GM12801 (cell line): ENCODE results near the gene ATG4D.

ENCODE experiments used
- CTCF ChIP-seq: IDR thresholded peaks from one replicate; pipeline ENCODE4 v1.5.1; 2011; ENCODE audit warnings: control low read depth; ENCODE audit not compliant: insufficient read length; ENCODE audit errors: extremely low read depth

Gene ATG4D

GRCh38 chr19:10543420-10544241, at the start of gene ATG4D:
Gene ATG4D (plus strand): TSS chr19:10543904. CDS start chr19:10544091, 187 bp downstream.
- TF ChIP-seq CTCF = no peak

GRCh38 chr19:10497371-10497770, 46.3 kb upstream of the ATG4D start:
- no peak for TF ChIP-seq CTCF

- TF ChIP-seq CTCF = no peak
Measured at GRCh38 chr19:10499550-10500246, 44.0 kb upstream of the ATG4D start.

- no peak for TF ChIP-seq CTCF
Measured at GRCh38 chr19:10500247-10500592, 43.5 kb upstream of the ATG4D start.

- no peak for TF ChIP-seq CTCF
Measured at GRCh38 chr19:10501971-10502523, 41.7 kb upstream of the ATG4D start.

- TF ChIP-seq CTCF = no peak
Measured at GRCh38 chr19:10502524-10503001, 41.1 kb upstream of the ATG4D start.

GRCh38 chr19:10503002-10503789, 40.5 kb upstream of the ATG4D start, which contains the start of gene KEAP1:
Gene KEAP1 (minus strand): TSS chr19:10503356. CDS start chr19:10500033, 3,323 bp downstream.
- TF ChIP-seq CTCF = no peak
